MM.1S (cell line): ENCODE data around the gene GAGE10.
"Not testable (repeated sequence)": the region's sequence is repeated elsewhere in the genome, so short reads cannot be mapped to it uniquely, and the experiment has no call there.

Experiments used
- EZH2 ChIP-seq: fragments of 300-600 bp; sonication (generic); optimal IDR thresholded peaks from 2 replicates; pipeline ENCODE3; 2017; ENCODE audit warnings: low read depth, mild to moderate bottlenecking, antibody characterized with exemption, low read length, mixed read lengths
- TF ChIP-seq, protein P1 (sequence below): fragments of 300-600 bp; sonication (generic); IDR thresholded peaks from 2 replicates; pipeline ENCODE4 v1.5.1; 2016; ENCODE audit warnings: antibody characterized with exemption, low read length, mixed read lengths

DNA sequence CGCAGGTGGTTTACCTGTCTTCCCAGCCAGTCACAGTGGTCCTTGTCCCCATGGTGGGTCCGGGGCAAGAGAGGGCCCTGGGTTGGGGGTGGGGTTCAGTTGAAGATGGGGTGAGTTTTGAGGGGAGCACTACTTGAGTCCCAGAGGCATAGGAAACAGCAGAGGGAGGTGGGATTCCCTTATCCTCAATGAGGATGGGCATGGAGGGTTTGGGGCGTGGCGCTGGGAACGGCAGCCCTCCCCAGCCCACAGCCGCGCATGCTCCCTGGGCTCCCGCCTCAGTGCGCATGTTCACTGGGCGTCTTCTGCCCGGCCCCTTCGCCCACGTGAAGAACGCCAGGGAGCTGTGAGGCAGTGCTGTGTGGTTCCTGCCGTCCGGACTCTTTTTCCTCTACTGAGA lies 18.3 kb downstream of the GAGE10 start, which contains the start of gene GAGE12J:
- TF ChIP-seq, protein P1, sequence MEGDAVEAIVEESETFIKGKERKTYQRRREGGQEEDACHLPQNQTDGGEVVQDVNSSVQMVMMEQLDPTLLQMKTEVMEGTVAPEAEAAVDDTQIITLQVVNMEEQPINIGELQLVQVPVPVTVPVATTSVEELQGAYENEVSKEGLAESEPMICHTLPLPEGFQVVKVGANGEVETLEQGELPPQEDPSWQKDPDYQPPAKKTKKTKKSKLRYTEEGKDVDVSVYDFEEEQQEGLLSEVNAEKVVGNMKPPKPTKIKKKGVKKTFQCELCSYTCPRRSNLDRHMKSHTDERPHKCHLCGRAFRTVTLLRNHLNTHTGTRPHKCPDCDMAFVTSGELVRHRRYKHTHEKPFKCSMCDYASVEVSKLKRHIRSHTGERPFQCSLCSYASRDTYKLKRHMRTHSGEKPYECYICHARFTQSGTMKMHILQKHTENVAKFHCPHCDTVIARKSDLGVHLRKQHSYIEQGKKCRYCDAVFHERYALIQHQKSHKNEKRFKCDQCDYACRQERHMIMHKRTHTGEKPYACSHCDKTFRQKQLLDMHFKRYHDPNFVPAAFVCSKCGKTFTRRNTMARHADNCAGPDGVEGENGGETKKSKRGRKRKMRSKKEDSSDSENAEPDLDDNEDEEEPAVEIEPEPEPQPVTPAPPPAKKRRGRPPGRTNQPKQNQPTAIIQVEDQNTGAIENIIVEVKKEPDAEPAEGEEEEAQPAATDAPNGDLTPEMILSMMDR = not testable (repeated sequence)
- not testable (repeated sequence) for TF ChIP-seq EZH2
